Hepatocyte (in vitro differentiated cells): ENCODE data around the gene SLC17A2.

Source experiments
- CTCF ChIP-seq: fragments of 200-600 bp; sonication (generic); IDR thresholded peaks from 2 replicates; pipeline ENCODE4 v1.5.1; 2016; ENCODE audit warnings: antibody characterized with exemption, mild to moderate bottlenecking; ENCODE audit not compliant: poor library complexity
- EZH2 ChIP-seq: fragments of 200-600 bp; sonication (generic); IDR thresholded peaks from 2 replicates; pipeline ENCODE4 v1.6.1; 2016; ENCODE audit warnings: antibody characterized with exemption, mild to moderate bottlenecking, borderline replicate concordance

- TF ChIP-seq CTCF (no peak), EZH2 (no peak)
Measured at GRCh38 chr6:25962149-25963127, 31.9 kb upstream of the SLC17A2 start, which contains the start of gene TRIM38.
